Superior temporal gyrus (tissue), 1 donor: ENCODE measurements around the gene TM4SF4.

Experiments used
- DNase-seq: peaks from one replicate; pipeline ENCODE4 v3.0.0-alpha.2; 2016; ENCODE audit errors: extremely low spot score

Gene TM4SF4

GRCh38 chr3:149455366-149455765 is 19.1 kb upstream of the TM4SF4 start:
- no peak for DNase-seq

GRCh38 chr3:149455989-149456388 is 18.5 kb upstream of the TM4SF4 start:
- DNase-seq, result no peak

- DNase-seq, result no peak
Observed at GRCh38 chr3:149459491-149460059, 14.9 kb upstream of the TM4SF4 start.

- DNase-seq, result peak; percentile 31
Observed at GRCh38 chr3:149460117-149460516, 14.4 kb upstream of the TM4SF4 start.

GRCh38 chr3:149462051-149462450 is 12.4 kb upstream of the TM4SF4 start:
- no peak for DNase-seq

GRCh38 chr3:149462581-149463011 is 11.9 kb upstream of the TM4SF4 start:
- no peak for DNase-seq

- DNase-seq, result no peak
Observed at GRCh38 chr3:149463921-149464320, 10.6 kb upstream of the TM4SF4 start.

GRCh38 chr3:149464542-149465328 is 9.8 kb upstream of the TM4SF4 start:
- no peak for DNase-seq

GRCh38 chr3:149465351-149465883 is 9.1 kb upstream of the TM4SF4 start:
- no peak for DNase-seq

GRCh38 chr3:149466192-149466591 is 8.3 kb upstream of the TM4SF4 start:
- DNase-seq, result no peak

- DNase-seq, result no peak
Observed at GRCh38 chr3:149468504-149469212, 5.8 kb upstream of the TM4SF4 start.

- DNase-seq, result no peak
Observed at GRCh38 chr3:149470381-149470780, 4.1 kb upstream of the TM4SF4 start.

- no peak for DNase-seq
Observed at GRCh38 chr3:149472030-149472797, 2.3 kb upstream of the TM4SF4 start.

GRCh38 chr3:149473357-149474249 is 894 bp upstream of the TM4SF4 start:
- no peak for DNase-seq

GRCh38 chr3:149475451-149476060 is 1.1 kb downstream of the TM4SF4 start:
- no peak for DNase-seq

GRCh38 chr3:149476225-149476624 is 1.7 kb downstream of the TM4SF4 start:
- no peak for DNase-seq

- DNase-seq, result no peak
Observed at GRCh38 chr3:149479621-149480325, 5.3 kb downstream of the TM4SF4 start.

- peak; percentile 79 for DNase-seq
Observed at GRCh38 chr3:149480326-149481017, 6.0 kb downstream of the TM4SF4 start.

GRCh38 chr3:149481056-149481455 is 6.6 kb downstream of the TM4SF4 start:
- no peak for DNase-seq
